ENCODE measurements around the gene TSPAN7.

GRCh38 chrX:38594434-38594833 lies 33.1 kb downstream of the TSPAN7 start:
- TF ChIP-seq, protein P1, sequence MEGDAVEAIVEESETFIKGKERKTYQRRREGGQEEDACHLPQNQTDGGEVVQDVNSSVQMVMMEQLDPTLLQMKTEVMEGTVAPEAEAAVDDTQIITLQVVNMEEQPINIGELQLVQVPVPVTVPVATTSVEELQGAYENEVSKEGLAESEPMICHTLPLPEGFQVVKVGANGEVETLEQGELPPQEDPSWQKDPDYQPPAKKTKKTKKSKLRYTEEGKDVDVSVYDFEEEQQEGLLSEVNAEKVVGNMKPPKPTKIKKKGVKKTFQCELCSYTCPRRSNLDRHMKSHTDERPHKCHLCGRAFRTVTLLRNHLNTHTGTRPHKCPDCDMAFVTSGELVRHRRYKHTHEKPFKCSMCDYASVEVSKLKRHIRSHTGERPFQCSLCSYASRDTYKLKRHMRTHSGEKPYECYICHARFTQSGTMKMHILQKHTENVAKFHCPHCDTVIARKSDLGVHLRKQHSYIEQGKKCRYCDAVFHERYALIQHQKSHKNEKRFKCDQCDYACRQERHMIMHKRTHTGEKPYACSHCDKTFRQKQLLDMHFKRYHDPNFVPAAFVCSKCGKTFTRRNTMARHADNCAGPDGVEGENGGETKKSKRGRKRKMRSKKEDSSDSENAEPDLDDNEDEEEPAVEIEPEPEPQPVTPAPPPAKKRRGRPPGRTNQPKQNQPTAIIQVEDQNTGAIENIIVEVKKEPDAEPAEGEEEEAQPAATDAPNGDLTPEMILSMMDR (conservative IDR thresholded peaks at IDR 0.05; ENCODE audit: low read length) = no peak
- no peak for TF ChIP-seq EZH2phosphoT487 (IDR thresholded peaks at IDR 0.05; ENCODE audit: borderline replicate concordance)
